ENCODE data around the gene KCNAB1.

DNA sequence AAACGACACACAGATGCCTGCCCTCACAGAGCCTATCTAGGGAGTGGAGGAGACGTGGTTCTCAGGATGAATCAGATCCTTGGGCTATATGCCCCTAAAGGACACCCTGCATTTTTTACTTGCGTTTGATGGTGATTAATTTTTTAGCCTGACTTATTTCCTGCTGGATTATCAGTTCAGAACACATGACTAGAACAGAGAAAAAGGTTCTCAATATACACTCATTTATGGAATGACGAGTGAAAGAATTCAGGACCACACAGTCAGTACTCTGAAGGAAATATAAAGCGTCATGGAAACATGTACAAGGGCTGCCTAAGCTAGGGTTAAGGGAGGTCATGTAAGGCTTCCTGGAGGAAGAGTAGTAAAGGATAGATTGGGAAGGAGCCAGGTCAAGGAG is 312.8 kb downstream of the KCNAB1 start:
- TF ChIP-seq RCOR1 (conservative IDR thresholded peaks at IDR 0.05; ENCODE audit: low read depth, low read length) (no peak), POLR2AphosphoS5 (IDR thresholded peaks at IDR 0.05; ENCODE audit: low read length) (no peak)
